Kidney (tissue), 14 donors: ENCODE measurements around the gene HPF1. TPM values are rescaled to one million over a fixed set of nuclear protein-coding genes. Genes with fewer than 3 reads are reported as not detected.

Experiments
- DNase-seq, 5 donors: peaks; one replicate each; pipeline ENCODE4 v3.0.0-alpha.2; 2013 to 2020
- FAIRE-seq: peaks from 2 replicates; lab custom pipeline; 2012; peaks lifted over from hg19 to GRCh38; lab: Jason Lieb, UNC
- H3K27ac ChIP-seq, 2 donors: one replicate each; pipeline ENCODE4 v1.7.0; 2013; ENCODE audit warnings: low read depth in 2 of 2, low read length in 2 of 2, inconsistent platforms in 1 of 2
- H3K27me3 ChIP-seq: one replicate; pipeline ENCODE4 v1.7.1; 2013; ENCODE audit warnings: low read length, inconsistent platforms; ENCODE audit not compliant: control insufficient read depth, insufficient read depth
- H3K36me3 ChIP-seq, 3 donors: one replicate each; pipeline versions ENCODE4 v1.7.0 to v1.7.1; 2013; ENCODE audit warnings: low read length in 3 of 3, control low read depth in 1 of 3, inconsistent platforms in 1 of 3; ENCODE audit not compliant: insufficient read depth in 3 of 3, control insufficient read depth in 2 of 3
- H3K4me1 ChIP-seq, 3 donors: one replicate each; pipeline versions ENCODE4 v1.7.0 to v1.7.1; 2013; ENCODE audit warnings: low read length in 3 of 3, inconsistent platforms in 1 of 3, low read depth in 1 of 3; ENCODE audit not compliant: control insufficient read depth in 2 of 3, insufficient read depth in 2 of 3
- H3K4me3 ChIP-seq, 3 donors: one replicate each; pipeline versions ENCODE4 v1.7.0 to v1.8.1; 2013; ENCODE audit warnings: low read length in 3 of 3, control low read depth in 1 of 3, inconsistent platforms in 1 of 3
- H3K9ac ChIP-seq, 3 donors: one replicate each; pipeline versions ENCODE4 v1.7.0 to v1.7.1; 2013; ENCODE audit warnings: low read length in 3 of 3, control low read depth in 1 of 3, inconsistent platforms in 1 of 3
- H3K9me3 ChIP-seq, 3 donors: one replicate each; pipeline versions ENCODE4 v1.7.0 to v1.7.1; 2013; ENCODE audit warnings: low read length in 3 of 3, control low read depth in 1 of 3, inconsistent platforms in 1 of 3; ENCODE audit not compliant: control insufficient read depth in 2 of 3, insufficient read depth in 1 of 3
- intact Hi-C: fragments of 100-400 bp; cut with DNase I; formaldehyde crosslinking; loops from one replicate; pipeline ENCODE4 v1.11.1; 2022
- polyA plus RNA-seq: library from polyadenylated mRNA; stranded (reverse); fragments of 350-450 nt; fragmentation: Illumina TruSeq; extraction: RNeasy Lipid Tissue Mini Kit (QIAGEN cat#74804); gene quantifications from one replicate; pipeline ENCODE4 v1.2.3, GENCODE V29; 2014; ENCODE audit warnings: low read depth, low replicate concordance; ENCODE audit not compliant: insufficient read depth
- total RNA-seq: library from RNA; stranded (reverse); fragmentation: NEBNext Ultra II Directional; extraction: Animal tissue kit (Norgen Biotek cat#: 25700); gene quantifications from one replicate; pipeline ENCODE4 v1.2.1, GENCODE V29; 2021
- TF ChIP-seq, protein P1 (sequence below): IDR thresholded peaks from 3 replicates; pipeline ENCODE4 v1.5.1; 2012; ENCODE audit warnings: mild to moderate bottlenecking, moderate library complexity, borderline replicate concordance; ENCODE audit not compliant: insufficient read depth; ENCODE audit errors: extremely low read depth
- donor health status: control.
- donor health status: control.
- donor health status: control.
- donor health status: control.
- donor health status: control.
- donor health status: DM: yes; HTN: yes; CAD: no.
- donor health status: Normal renal cell carcinoma (clear cell type).

HPF1 gene
- total and polyA plus RNA-seq, 2 donors from 2014 or later = 21.9 to 27.6 TPM

- TF ChIP-seq, protein P1, sequence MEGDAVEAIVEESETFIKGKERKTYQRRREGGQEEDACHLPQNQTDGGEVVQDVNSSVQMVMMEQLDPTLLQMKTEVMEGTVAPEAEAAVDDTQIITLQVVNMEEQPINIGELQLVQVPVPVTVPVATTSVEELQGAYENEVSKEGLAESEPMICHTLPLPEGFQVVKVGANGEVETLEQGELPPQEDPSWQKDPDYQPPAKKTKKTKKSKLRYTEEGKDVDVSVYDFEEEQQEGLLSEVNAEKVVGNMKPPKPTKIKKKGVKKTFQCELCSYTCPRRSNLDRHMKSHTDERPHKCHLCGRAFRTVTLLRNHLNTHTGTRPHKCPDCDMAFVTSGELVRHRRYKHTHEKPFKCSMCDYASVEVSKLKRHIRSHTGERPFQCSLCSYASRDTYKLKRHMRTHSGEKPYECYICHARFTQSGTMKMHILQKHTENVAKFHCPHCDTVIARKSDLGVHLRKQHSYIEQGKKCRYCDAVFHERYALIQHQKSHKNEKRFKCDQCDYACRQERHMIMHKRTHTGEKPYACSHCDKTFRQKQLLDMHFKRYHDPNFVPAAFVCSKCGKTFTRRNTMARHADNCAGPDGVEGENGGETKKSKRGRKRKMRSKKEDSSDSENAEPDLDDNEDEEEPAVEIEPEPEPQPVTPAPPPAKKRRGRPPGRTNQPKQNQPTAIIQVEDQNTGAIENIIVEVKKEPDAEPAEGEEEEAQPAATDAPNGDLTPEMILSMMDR = peak; percentile 36
- H3K9me3 ChIP-seq = no peaks in the 10 kb centered on the region
- peaks cover 6% of the 10 kb centered on the region for H3K27me3 ChIP-seq
- intact Hi-C loops = no loop called here
- H3K4me3 ChIP-seq = peak overlapping the region in 1 of 3 donors; percentile 37
- H3K9ac ChIP-seq = peak overlapping the region in 1 of 3 donors; percentile 4
- FAIRE-seq (no peak), DNase-seq (peak in 4 of 5 donors; percentile 75 to 89 (median 82))
- no peak overlapping the region for H3K27ac ChIP-seq
- H3K4me1 ChIP-seq = no peaks in the 10 kb centered on the region
- H3K36me3 ChIP-seq = no peaks in the 10 kb centered on the region
These were observed 33.9 kb upstream of the HPF1 start for GRCh38 chr4:169791527-169792156.

- H3K27ac ChIP-seq = no peak overlapping the region
- H3K27me3 ChIP-seq = peaks cover 6% of the 10 kb centered on the region
- TF ChIP-seq, protein P1 = no peak
- H3K4me1 ChIP-seq = no peaks in the 10 kb centered on the region
- FAIRE-seq (no peak), DNase-seq (no peak)
- no peaks in the 10 kb centered on the region for H3K36me3 ChIP-seq
- peak overlapping the region in 1 of 3 donors; percentile 37 for H3K4me3 ChIP-seq
- H3K9ac ChIP-seq = no peak overlapping the region
- intact Hi-C loops = no loop called here
- H3K9me3 ChIP-seq = no peaks in the 10 kb centered on the region
These were observed 33.3 kb upstream of the HPF1 start for GRCh38 chr4:169791062-169791461.

- Histone ChIP-seq H3K27ac (no peak overlapping the region), H3K36me3 (no peaks in the 10 kb centered on the region), H3K9ac (no peak overlapping the region), H3K27me3 (no peaks in the 10 kb centered on the region), H3K4me3 (peak overlapping the region; percentile 41 to 68 (median 49)), H3K4me1 (peaks cover 0 to 3% (median 0%) of the 10 kb centered on the region in 3 donors), H3K9me3 (no peaks in the 10 kb centered on the region)
- TF ChIP-seq, protein P1 = peak; percentile 3
- DNase-seq (peak; percentile 51 to 74 (median 61)), FAIRE-seq (no peak)
- intact Hi-C loops = no loop called here
These were observed 17.0 kb upstream of the HPF1 start for GRCh38 chr4:169774466-169775445.
